SH-SY5Y (cell line): ENCODE results near the gene CYREN.

Source experiments
- GATA2 ChIP-seq: IDR thresholded peaks from 2 replicates; pipeline ENCODE4 v1.6.1; 2011; ENCODE audit warnings: mild to moderate bottlenecking, low read depth, low read length
- GATA3 ChIP-seq: IDR thresholded peaks from 2 replicates; pipeline ENCODE4 v1.6.1; 2011; ENCODE audit warnings: low read depth, mild to moderate bottlenecking, low read length, moderate library complexity

- TF ChIP-seq GATA3 (no peak), GATA2 (no peak)
Measured at GRCh38 chr7:135181929-135182678, 11.6 kb upstream of the CYREN start.
